Lower lobe of right lung (tissue), 2 donors: ENCODE results near the gene DOP1A. TPM values are rescaled to one million over a fixed set of nuclear protein-coding genes. Genes with fewer than 3 reads are reported as not detected.
"Not testable (repeated sequence)": the region's sequence is repeated elsewhere in the genome, so short reads cannot be mapped to it uniquely, and the experiment has no call there.

ENCODE experiments used
- ATAC-seq, 2 donors: fragments of 200-7000 bp; cut with Tn5 transposase; one replicate each; pipeline ENCODE4 v1.9.1; 2020 to 2022; ENCODE audit warnings: mild to moderate bottlenecking in 2 of 2, moderate library complexity in 2 of 2
- DNase-seq: peaks from one replicate; pipeline ENCODE4 v3.0.0-alpha.2; 2020
- H3K27ac ChIP-seq: fragments of 200-600 bp; one replicate; pipeline ENCODE4 v1.8.0; 2022
- H3K27me3 ChIP-seq: fragments of 200-600 bp; one replicate; pipeline ENCODE4 v1.8.0; 2022; ENCODE audit warnings: low read depth
- H3K36me3 ChIP-seq: fragments of 200-600 bp; one replicate; pipeline ENCODE4 v1.8.0; 2022; ENCODE audit warnings: mild to moderate bottlenecking
- H3K4me1 ChIP-seq: fragments of 200-600 bp; one replicate; pipeline ENCODE4 v1.8.0; 2022
- H3K4me3 ChIP-seq: fragments of 200-600 bp; one replicate; pipeline ENCODE4 v1.8.0; 2022; ENCODE audit warnings: mild to moderate bottlenecking
- H3K9me3 ChIP-seq: fragments of 200-600 bp; one replicate; pipeline ENCODE4 v1.8.0; 2022
- CTCF ChIP-seq: fragments of 200-600 bp; IDR thresholded peaks from one replicate; pipeline ENCODE4 v1.8.0; 2022; ENCODE audit warnings: antibody characterized with exemption, mild to moderate bottlenecking
- intact Hi-C: fragments of 100-400 bp; cut with DNase I; formaldehyde crosslinking; loops from one replicate; pipeline ENCODE4 v1.11.0; 2022
- total RNA-seq: library from RNA; stranded (reverse); fragmentation: NEBNext Ultra II Directional; extraction: Animal tissue kit (Norgen Biotek cat#: 25700); gene quantifications from one replicate; pipeline ENCODE4 v1.2.1, GENCODE V29; 2021
- donor health status: DM: no; HTN: yes; CAD: no; lungs with severe emphysema.

Gene DOP1A
- total RNA-seq, 1 donor from 2014 or later = 26.3 TPM

- intact Hi-C loops = no loop called here
- ATAC-seq (no peak), DNase-seq (no peak)
- Histone ChIP-seq H3K4me1 (peaks cover 22% of the 10 kb centered on the region), H3K27ac (no peak overlapping the region), H3K4me3 (no peak overlapping the region), H3K9me3 (no peaks in the 10 kb centered on the region), H3K36me3 (peaks cover 39% of the 10 kb centered on the region), H3K27me3 (no peaks in the 10 kb centered on the region)
- TF ChIP-seq CTCF = no peak
These were observed 123.2 kb downstream of the DOP1A start for GRCh38 chr6:83190626-83191025.

- Histone ChIP-seq H3K36me3 (peaks cover 33% of the 10 kb centered on the region), H3K27ac (peak overlapping the region; percentile 90), H3K4me3 (peak overlapping the region; percentile 99), H3K4me1 (peaks cover 27% of the 10 kb centered on the region)
- H3K9me3 ChIP-seq, intact Hi-C loops, DNase-seq, ATAC-seq, H3K27me3 ChIP-seq: not testable (repeated sequence)
These were observed 124.5 kb downstream of the DOP1A start for GRCh38 chr6:83191974-83192373.

GRCh38 chr6:83192456-83192855 is 125.0 kb downstream of the DOP1A start:
- peaks cover 27% of the 10 kb centered on the region for H3K4me1 ChIP-seq
- intact Hi-C loops = no loop called here
- no peak for ATAC-seq

GRCh38 chr6:83192871-83193746 is 125.6 kb downstream of the DOP1A start, which contains the start of the genes PGM3 and RWDD2A:
Gene PGM3, minus strand, starts transcription at chr6:83193265. Its CDS starts 2,253 bp downstream, at chr6:83191012.
Gene RWDD2A, plus strand, starts transcription at chr6:83193357. Its CDS starts 1,095 bp downstream, at chr6:83194452.
- Histone ChIP-seq H3K4me1 (peaks cover 27% of the 10 kb centered on the region), H3K27me3 (no peaks in the 10 kb centered on the region), H3K9me3 (no peaks in the 10 kb centered on the region), H3K36me3 (peaks cover 27% of the 10 kb centered on the region), H3K4me3 (peak within 1 kb of the TSS; percentile 99), H3K27ac (peak within 1 kb of the TSS; percentile 90)
- intact Hi-C loops = no loop called here
- ATAC-seq (peak; percentile 98 to 100), DNase-seq (peak; percentile 94)
- no peak for TF ChIP-seq CTCF

More at GRCh38 chr6:83192456-83192855, 125.0 kb downstream of the DOP1A start:
- peak overlapping the region; percentile 99 for H3K4me3 ChIP-seq
- H3K27me3 ChIP-seq = no peaks in the 10 kb centered on the region
- peak overlapping the region; percentile 90 for H3K27ac ChIP-seq
- DNase-seq = no peak
- peaks cover 33% of the 10 kb centered on the region for H3K36me3 ChIP-seq
- H3K9me3 ChIP-seq = no peaks in the 10 kb centered on the region
- no peak for TF ChIP-seq CTCF

DNA sequence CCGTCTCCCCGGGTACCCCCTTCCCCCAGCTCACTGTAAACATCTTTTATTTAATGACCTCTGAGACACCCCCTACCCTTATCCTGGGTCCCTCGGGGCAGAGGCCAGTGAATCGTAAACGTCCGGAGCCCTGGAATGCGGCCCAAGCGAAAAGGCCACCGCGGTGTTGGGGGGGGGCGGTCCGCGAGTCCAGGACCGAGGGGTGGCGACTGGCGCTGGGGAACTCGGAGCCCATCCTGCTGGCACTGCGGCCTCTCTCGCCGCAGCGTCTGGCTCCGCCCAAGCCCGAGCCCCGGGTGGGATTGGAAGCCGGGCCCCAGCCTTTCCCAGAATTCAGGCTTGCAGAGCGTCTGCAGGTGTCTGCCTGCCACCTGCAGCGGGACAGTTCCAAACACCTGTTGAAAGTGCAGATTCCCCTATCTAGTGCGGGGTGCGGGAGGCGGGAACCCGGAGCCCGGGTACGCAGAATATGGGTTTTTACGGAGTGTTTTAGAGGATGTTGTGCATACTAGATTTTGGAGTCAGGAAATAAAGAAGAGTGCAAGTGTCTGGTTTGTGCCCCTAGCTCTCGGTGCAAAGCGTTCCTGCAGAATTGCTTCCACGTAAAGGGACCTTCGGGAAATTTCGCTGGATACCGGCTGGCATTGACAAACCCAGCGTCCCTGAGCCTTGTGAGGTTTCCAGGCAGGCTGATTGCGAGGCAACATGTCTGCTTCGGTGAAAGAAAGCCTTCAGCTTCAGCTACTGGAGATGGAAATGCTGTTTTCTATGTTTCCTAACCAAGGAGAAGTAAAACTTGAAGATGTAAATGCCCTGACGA is 126.5 kb downstream of the DOP1A start:
- no peak for TF ChIP-seq CTCF
- peak overlapping the region; percentile 90 for H3K27ac ChIP-seq
- intact Hi-C loops = no loop called here

More for the DNA sequence above, 126.5 kb downstream of the DOP1A start:
- peaks cover 27% of the 10 kb centered on the region for H3K4me1 ChIP-seq
- H3K4me3 ChIP-seq = peak overlapping the region; percentile 99
- no peaks in the 10 kb centered on the region for H3K27me3 ChIP-seq
- peaks cover 19% of the 10 kb centered on the region for H3K36me3 ChIP-seq
- peak; percentile 66 for DNase-seq
- H3K9me3 ChIP-seq = no peaks in the 10 kb centered on the region
- peak; percentile 81 to 86 for ATAC-seq
